PFSK-1 (cell line): ENCODE results near the gene PIK3R3.

Experiments
- FOXP2 ChIP-seq: optimal IDR thresholded peaks from 2 replicates; pipeline ENCODE3; 2011; ENCODE audit warnings: borderline replicate concordance, control low read depth, inconsistent platforms; ENCODE audit not compliant: insufficient read depth; ENCODE audit errors: extremely low read length, extremely low read depth
- POLR2AphosphoS5 ChIP-seq: IDR thresholded peaks from 2 replicates; pipeline ENCODE4 v1.6.1; 2012; ENCODE audit warnings: low read depth, mild to moderate bottlenecking, control low read depth, low read length, moderate library complexity
- SIN3A ChIP-seq: IDR thresholded peaks from 2 replicates; pipeline ENCODE4 v1.6.1; 2012; ENCODE audit warnings: mild to moderate bottlenecking, low read length, moderate library complexity, borderline replicate concordance; ENCODE audit not compliant: insufficient read depth
- TAF1 ChIP-seq: IDR thresholded peaks from 2 replicates; pipeline ENCODE4 v1.6.1; 2012; ENCODE audit warnings: low read length, control low read depth, borderline replicate concordance; ENCODE audit not compliant: insufficient read depth
- TF ChIP-seq, protein P1 (sequence below), 2 experiments: IDR thresholded peaks; 2 replicates each; pipeline versions ENCODE4 v1.6.1 to v1.8.0; 2011 to 2012; ENCODE audit warnings: low read depth in 2 of 2, low read length in 2 of 2, control low read depth in 1 of 2, inconsistent platforms in 1 of 2, mild to moderate bottlenecking in 1 of 2, moderate library complexity in 1 of 2; ENCODE audit not compliant: insufficient read depth in 1 of 2

DNA sequence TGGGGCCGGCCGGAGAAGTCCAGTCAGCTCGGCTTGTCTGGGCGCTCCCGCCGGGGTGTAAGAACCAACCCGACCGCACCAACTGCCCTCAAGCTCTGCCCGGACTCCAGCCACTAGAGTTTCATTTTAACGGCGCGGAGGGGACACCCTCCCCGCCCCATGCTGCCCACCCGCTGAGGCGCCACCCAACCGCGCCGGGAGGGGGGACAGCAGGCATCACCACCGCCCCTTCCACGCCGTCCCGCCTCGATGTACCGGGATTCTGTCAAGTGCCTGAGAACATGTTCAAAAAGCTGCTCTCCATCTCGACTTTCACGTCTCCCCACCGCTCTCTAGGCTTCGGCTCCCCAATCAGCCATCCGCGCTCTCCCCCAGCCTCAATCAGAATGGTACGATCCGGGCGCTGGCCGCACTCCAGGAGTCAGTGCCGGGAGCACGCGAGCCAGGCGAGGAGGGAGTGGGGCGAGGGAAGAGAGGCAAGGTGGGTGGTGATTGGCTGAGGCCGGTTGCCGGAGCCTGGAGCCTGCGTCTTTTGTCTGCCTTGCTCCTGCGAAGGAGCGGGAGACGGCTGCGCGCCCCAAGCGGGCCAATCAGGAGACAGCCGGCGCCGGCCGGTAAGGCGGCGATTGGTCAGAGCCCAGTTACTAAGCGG lies at the start of gene PIK3R3:
- TF ChIP-seq SIN3A (no peak; the same call in 1 of the 2 replicates), TAF1 (peak; percentile 93), POLR2AphosphoS5 (peak; percentile 98), FOXP2 (no peak)
- TF ChIP-seq, protein P1, sequence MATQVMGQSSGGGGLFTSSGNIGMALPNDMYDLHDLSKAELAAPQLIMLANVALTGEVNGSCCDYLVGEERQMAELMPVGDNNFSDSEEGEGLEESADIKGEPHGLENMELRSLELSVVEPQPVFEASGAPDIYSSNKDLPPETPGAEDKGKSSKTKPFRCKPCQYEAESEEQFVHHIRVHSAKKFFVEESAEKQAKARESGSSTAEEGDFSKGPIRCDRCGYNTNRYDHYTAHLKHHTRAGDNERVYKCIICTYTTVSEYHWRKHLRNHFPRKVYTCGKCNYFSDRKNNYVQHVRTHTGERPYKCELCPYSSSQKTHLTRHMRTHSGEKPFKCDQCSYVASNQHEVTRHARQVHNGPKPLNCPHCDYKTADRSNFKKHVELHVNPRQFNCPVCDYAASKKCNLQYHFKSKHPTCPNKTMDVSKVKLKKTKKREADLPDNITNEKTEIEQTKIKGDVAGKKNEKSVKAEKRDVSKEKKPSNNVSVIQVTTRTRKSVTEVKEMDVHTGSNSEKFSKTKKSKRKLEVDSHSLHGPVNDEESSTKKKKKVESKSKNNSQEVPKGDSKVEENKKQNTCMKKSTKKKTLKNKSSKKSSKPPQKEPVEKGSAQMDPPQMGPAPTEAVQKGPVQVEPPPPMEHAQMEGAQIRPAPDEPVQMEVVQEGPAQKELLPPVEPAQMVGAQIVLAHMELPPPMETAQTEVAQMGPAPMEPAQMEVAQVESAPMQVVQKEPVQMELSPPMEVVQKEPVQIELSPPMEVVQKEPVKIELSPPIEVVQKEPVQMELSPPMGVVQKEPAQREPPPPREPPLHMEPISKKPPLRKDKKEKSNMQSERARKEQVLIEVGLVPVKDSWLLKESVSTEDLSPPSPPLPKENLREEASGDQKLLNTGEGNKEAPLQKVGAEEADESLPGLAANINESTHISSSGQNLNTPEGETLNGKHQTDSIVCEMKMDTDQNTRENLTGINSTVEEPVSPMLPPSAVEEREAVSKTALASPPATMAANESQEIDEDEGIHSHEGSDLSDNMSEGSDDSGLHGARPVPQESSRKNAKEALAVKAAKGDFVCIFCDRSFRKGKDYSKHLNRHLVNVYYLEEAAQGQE (IDR thresholded peaks at IDR 0.05; ENCODE audit: insufficient read depth in 1 of 2, low read depth in 2 of 2, low read length in 2 of 2), result peak in 1 of 2 experiments; percentile 8; a peak in 1 of 4 replicates
